Endodermal cell (in vitro differentiated cells): ENCODE measurements around the gene LHFPL2. TPM values are rescaled to one million over a fixed set of nuclear protein-coding genes. Genes with fewer than 3 reads are reported as not detected.

Experiments used
- DNase-seq: peaks from one replicate; pipeline ENCODE4 v3.0.0-alpha.2; 2017
- H3K27ac ChIP-seq: 2 replicates; pipeline ENCODE4 v1.5.1; 2013; ENCODE audit warnings: mild to moderate bottlenecking, low read depth, low read length, moderate library complexity
- H3K27me3 ChIP-seq: 2 replicates; pipeline ENCODE4 v1.6.1; 2013; ENCODE audit warnings: mild to moderate bottlenecking, low read length, moderate library complexity; ENCODE audit not compliant: insufficient read depth, control insufficient read depth, poor library complexity, severe bottlenecking
- H3K36me3 ChIP-seq: 2 replicates; pipeline ENCODE4 v1.7.0; 2013; ENCODE audit warnings: mild to moderate bottlenecking, low read length, moderate library complexity; ENCODE audit not compliant: control insufficient read depth, insufficient read depth
- H3K4me1 ChIP-seq: one replicate; pipeline ENCODE4 v1.7.0; 2013; ENCODE audit warnings: low read length; ENCODE audit not compliant: control insufficient read depth, insufficient read depth
- H3K4me3 ChIP-seq: 2 replicates; pipeline ENCODE4 v1.5.1; 2013; ENCODE audit warnings: mild to moderate bottlenecking, low read length, moderate library complexity
- H3K9ac ChIP-seq: 2 replicates; pipeline ENCODE4 v1.6.1; 2013; ENCODE audit warnings: mild to moderate bottlenecking, low read length, moderate library complexity; ENCODE audit not compliant: poor library complexity, severe bottlenecking; ENCODE audit errors: extremely low read depth
- H3K9me3 ChIP-seq: 2 replicates; pipeline ENCODE4 v1.6.1; 2013; ENCODE audit warnings: mild to moderate bottlenecking, low read length, moderate library complexity; ENCODE audit not compliant: control insufficient read depth
- H3K27ac Mint-ChIP-seq: 2 replicates; pipeline ENCODE4 v1.8.0; 2020; ENCODE audit warnings: mixed read lengths
- H3K27me3 Mint-ChIP-seq: 2 replicates; pipeline ENCODE4 v1.8.0; 2021; ENCODE audit warnings: mild to moderate bottlenecking, mixed read lengths; ENCODE audit not compliant: insufficient read depth
- H3K36me3 Mint-ChIP-seq: 2 replicates; pipeline ENCODE4 v1.8.0; 2020; ENCODE audit warnings: low read depth, mixed read lengths
- H3K4me1 Mint-ChIP-seq: 2 replicates; pipeline ENCODE4 v1.8.0; 2020; ENCODE audit warnings: mixed read lengths
- H3K4me3 Mint-ChIP-seq: 2 replicates; pipeline ENCODE4 v1.8.0; 2020; ENCODE audit warnings: mild to moderate bottlenecking, moderate library complexity, mixed read lengths
- H3K9me3 Mint-ChIP-seq: 2 replicates; pipeline ENCODE4 v1.8.0; 2020; ENCODE audit warnings: mild to moderate bottlenecking, mixed read lengths
- CTCF ChIP-seq: fragments of 200-600 bp; sonication (generic); conservative IDR thresholded peaks from 2 replicates; pipeline ENCODE4 v1.5.0; 2021; ENCODE audit warnings: antibody characterized with exemption, mild to moderate bottlenecking
- WGBS, 2 experiments: methylation state at CpG; one replicate each; pipeline versions ENCODE4 v1.1.5 to v1.1.7; 2013; ENCODE audit warnings: missing lambda C conversion rate in 2 of 2, mixed read lengths in 1 of 2; ENCODE audit not compliant: insufficient coverage in 1 of 2, insufficient read length in 1 of 2; 5-methylcytosine and 5-hydroxymethylcytosine counted together
- total RNA-seq, 2 donors: library from RNA; stranded (reverse); fragmentation: NEBNext Ultra II Directional in 1 of 2; extraction: Animal tissue kit (Norgen Biotek cat#: 25700) in 1 of 2; gene quantifications; 2 replicates in 1 of 2; 3 replicates in 1 of 2; pipeline ENCODE4 v1.2.1, GENCODE V29; 2021

The LHFPL2 gene
- total RNA-seq, 2 donors from 2014 or later: 136 to 238 TPM

GRCh38 chr5:78672154-78672553, 23.6 kb upstream of the LHFPL2 start:
- H3K9me3 ChIP-seq: no peaks in the 10 kb centered on the region
- DNase-seq: no peak
- Mint-ChIP-seq H3K4me3 (no peak overlapping the region), H3K4me1 (peaks cover 14% of the 10 kb centered on the region), H3K9me3 (peaks cover 2% of the 10 kb centered on the region), H3K27ac (no peak overlapping the region), H3K27me3 (no peaks in the 10 kb centered on the region), H3K36me3 (no peaks in the 10 kb centered on the region)
- H3K9ac ChIP-seq: no peak overlapping the region
- TF ChIP-seq CTCF: no peak
- 94 to 95% methylated on average over 2 of the region's 2 CpGs for WGBS, 2 experiments
- H3K4me1 ChIP-seq: no peaks in the 10 kb centered on the region
- H3K4me3 ChIP-seq: no peak overlapping the region
- no peak overlapping the region for H3K27ac ChIP-seq
- H3K27me3 ChIP-seq: no peaks in the 10 kb centered on the region
- H3K36me3 ChIP-seq: no peaks in the 10 kb centered on the region

GRCh38 chr5:78671609-78672008, 23.0 kb upstream of the LHFPL2 start:
- no peak overlapping the region for H3K4me3 ChIP-seq
- H3K9me3 ChIP-seq: no peaks in the 10 kb centered on the region
- H3K4me3 Mint-ChIP-seq: no peak overlapping the region
- 92 to 98% methylated on average over 4 of the region's 4 CpGs for WGBS, 2 experiments
- peaks cover 12% of the 10 kb centered on the region for H3K4me1 Mint-ChIP-seq
- H3K36me3 ChIP-seq: no peaks in the 10 kb centered on the region
- H3K27me3 Mint-ChIP-seq: no peaks in the 10 kb centered on the region
- H3K9me3 Mint-ChIP-seq: peaks cover 2% of the 10 kb centered on the region
- no peaks in the 10 kb centered on the region for H3K36me3 Mint-ChIP-seq
- no peaks in the 10 kb centered on the region for H3K27me3 ChIP-seq
- no peak overlapping the region for H3K27ac Mint-ChIP-seq
- no peak overlapping the region for H3K9ac ChIP-seq
- no peak overlapping the region for H3K27ac ChIP-seq
- no peak for TF ChIP-seq CTCF
- H3K4me1 ChIP-seq: no peaks in the 10 kb centered on the region
- no peak for DNase-seq

- Histone ChIP-seq H3K9ac (no peak overlapping the region), H3K4me3 (no peak overlapping the region), H3K4me1 (peaks cover 3% of the 10 kb centered on the region), H3K36me3 (no peaks in the 10 kb centered on the region), H3K27me3 (no peaks in the 10 kb centered on the region), H3K27ac (no peak overlapping the region), H3K9me3 (no peaks in the 10 kb centered on the region)
- Mint-ChIP-seq H3K27ac (no peak overlapping the region), H3K36me3 (no peaks in the 10 kb centered on the region), H3K4me3 (no peak overlapping the region), H3K9me3 (peaks cover 2% of the 10 kb centered on the region), H3K27me3 (no peaks in the 10 kb centered on the region), H3K4me1 (peaks cover 13% of the 10 kb centered on the region)
- DNase-seq: no peak
- TF ChIP-seq CTCF: no peak
- WGBS, 2 experiments: 84 to 90% methylated on average over 2 of the region's 2 CpGs
Observed at GRCh38 chr5:78670701-78671269, 22.2 kb upstream of the LHFPL2 start.
